Measurements from ENCODE around the gene STXBP5.

GRCh38 chr6:147257760-147258159 lies 53.5 kb downstream of the STXBP5 start:
- TF ChIP-seq, protein P1, sequence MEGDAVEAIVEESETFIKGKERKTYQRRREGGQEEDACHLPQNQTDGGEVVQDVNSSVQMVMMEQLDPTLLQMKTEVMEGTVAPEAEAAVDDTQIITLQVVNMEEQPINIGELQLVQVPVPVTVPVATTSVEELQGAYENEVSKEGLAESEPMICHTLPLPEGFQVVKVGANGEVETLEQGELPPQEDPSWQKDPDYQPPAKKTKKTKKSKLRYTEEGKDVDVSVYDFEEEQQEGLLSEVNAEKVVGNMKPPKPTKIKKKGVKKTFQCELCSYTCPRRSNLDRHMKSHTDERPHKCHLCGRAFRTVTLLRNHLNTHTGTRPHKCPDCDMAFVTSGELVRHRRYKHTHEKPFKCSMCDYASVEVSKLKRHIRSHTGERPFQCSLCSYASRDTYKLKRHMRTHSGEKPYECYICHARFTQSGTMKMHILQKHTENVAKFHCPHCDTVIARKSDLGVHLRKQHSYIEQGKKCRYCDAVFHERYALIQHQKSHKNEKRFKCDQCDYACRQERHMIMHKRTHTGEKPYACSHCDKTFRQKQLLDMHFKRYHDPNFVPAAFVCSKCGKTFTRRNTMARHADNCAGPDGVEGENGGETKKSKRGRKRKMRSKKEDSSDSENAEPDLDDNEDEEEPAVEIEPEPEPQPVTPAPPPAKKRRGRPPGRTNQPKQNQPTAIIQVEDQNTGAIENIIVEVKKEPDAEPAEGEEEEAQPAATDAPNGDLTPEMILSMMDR (IDR thresholded peaks at IDR 0.05): no peak
- no peak for TF ChIP-seq POLR2A (IDR thresholded peaks at IDR 0.05)

All from thyroid gland (tissue), 4 donors.